Left ventricle myocardium inferior (tissue), 1 donor: ENCODE data around the gene AFF4. TPM values are rescaled to one million over a fixed set of nuclear protein-coding genes. Genes with fewer than 3 reads are reported as not detected.

Experiments used
- DNase-seq: peaks from one replicate; pipeline ENCODE4 v3.0.0-alpha.2; 2020
- H3K27ac ChIP-seq: fragments of 200-600 bp; replicated peaks from 2 replicates; pipeline ENCODE4 v1.8.0; 2021
- H3K27me3 ChIP-seq: fragments of 200-600 bp; 2 replicates; pipeline ENCODE4 v1.8.0; 2021; ENCODE audit warnings: low read depth
- H3K36me3 ChIP-seq: fragments of 200-600 bp; 2 replicates; pipeline ENCODE4 v1.8.0; 2021
- H3K4me1 ChIP-seq: fragments of 200-600 bp; 2 replicates; pipeline ENCODE4 v1.8.0; 2021
- H3K4me3 ChIP-seq: fragments of 200-600 bp; 2 replicates; pipeline ENCODE4 v1.8.0; 2021; ENCODE audit warnings: mild to moderate bottlenecking, moderate library complexity
- H3K9me3 ChIP-seq: fragments of 200-600 bp; replicated peaks from 2 replicates; pipeline ENCODE4 v1.8.0; 2021
- intact Hi-C: fragments of 100-400 bp; cut with micrococcal nuclease; formaldehyde crosslinking; loops from one replicate; pipeline ENCODE4 v1.11.0; 2022
- total RNA-seq: library from RNA; stranded (reverse); fragmentation: NEBNext Ultra II Directional; extraction: Animal tissue kit (Norgen Biotek cat#: 25700); gene quantifications from one replicate; pipeline ENCODE4 v1.2.1, GENCODE V29; 2021
- TF ChIP-seq, protein P1 (sequence below): fragments of 200-600 bp; IDR thresholded peaks from 2 replicates; pipeline ENCODE4 v1.8.0; 2021; ENCODE audit warnings: antibody characterized with exemption, mild to moderate bottlenecking, borderline replicate concordance
- donor health status: DM: no; HTN: yes; CAD: no; lungs with severe emphysema.

AFF4 gene
- total RNA-seq, 1 donor from 2014 or later: 32.1 TPM

DNA sequence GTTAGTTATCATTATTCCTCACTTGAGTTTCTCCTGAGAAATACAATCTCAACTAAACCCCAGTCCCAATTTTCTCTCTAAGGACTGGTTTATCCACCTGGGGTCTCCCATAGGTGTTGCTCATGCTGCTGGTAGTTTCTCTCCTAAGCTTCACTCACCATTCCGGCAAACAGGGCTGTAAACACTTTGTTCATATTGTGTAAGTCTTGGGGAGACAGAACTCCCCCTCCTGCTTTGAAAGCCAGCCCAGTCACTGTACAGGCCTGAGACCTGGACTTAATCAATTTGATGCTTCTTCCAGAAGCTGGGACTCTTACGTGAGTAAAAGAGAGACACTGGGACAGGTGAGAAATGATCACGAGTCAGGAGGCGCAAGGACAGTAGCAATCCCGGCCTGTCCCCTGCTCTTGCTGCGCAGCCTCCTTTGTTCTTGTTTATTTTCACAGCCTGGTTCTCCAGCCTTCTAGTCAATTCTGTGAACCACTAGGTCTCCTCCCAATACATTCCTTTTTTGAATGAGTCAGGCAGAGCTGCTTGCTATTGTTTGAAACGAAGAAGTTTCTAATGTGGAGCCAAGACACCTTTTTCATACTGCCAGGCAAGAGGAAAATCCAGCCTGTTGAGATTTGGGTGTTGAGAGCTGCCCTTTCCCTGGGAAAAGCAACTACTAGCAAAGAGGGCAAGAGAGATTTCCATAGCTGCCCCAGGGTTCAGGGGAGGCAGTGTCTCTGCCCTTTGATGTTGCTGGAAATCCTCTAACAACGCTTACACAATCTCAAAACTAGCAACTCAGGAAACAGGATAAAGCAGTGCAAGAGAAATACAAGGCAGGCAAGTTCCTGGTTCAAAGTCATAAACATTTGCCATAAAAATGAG, 123.8 kb downstream of the AFF4 start:
- TF ChIP-seq, protein P1, sequence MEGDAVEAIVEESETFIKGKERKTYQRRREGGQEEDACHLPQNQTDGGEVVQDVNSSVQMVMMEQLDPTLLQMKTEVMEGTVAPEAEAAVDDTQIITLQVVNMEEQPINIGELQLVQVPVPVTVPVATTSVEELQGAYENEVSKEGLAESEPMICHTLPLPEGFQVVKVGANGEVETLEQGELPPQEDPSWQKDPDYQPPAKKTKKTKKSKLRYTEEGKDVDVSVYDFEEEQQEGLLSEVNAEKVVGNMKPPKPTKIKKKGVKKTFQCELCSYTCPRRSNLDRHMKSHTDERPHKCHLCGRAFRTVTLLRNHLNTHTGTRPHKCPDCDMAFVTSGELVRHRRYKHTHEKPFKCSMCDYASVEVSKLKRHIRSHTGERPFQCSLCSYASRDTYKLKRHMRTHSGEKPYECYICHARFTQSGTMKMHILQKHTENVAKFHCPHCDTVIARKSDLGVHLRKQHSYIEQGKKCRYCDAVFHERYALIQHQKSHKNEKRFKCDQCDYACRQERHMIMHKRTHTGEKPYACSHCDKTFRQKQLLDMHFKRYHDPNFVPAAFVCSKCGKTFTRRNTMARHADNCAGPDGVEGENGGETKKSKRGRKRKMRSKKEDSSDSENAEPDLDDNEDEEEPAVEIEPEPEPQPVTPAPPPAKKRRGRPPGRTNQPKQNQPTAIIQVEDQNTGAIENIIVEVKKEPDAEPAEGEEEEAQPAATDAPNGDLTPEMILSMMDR: no peak
- Histone ChIP-seq H3K27ac (peak overlapping the region; percentile 60), H3K4me1 (peaks cover 14% of the 10 kb centered on the region), H3K9me3 (no peaks in the 10 kb centered on the region), H3K36me3 (no peaks in the 10 kb centered on the region), H3K4me3 (no peak overlapping the region), H3K27me3 (no peaks in the 10 kb centered on the region)
- DNase-seq: no peak
- intact Hi-C loops: no loop called here

DNA sequence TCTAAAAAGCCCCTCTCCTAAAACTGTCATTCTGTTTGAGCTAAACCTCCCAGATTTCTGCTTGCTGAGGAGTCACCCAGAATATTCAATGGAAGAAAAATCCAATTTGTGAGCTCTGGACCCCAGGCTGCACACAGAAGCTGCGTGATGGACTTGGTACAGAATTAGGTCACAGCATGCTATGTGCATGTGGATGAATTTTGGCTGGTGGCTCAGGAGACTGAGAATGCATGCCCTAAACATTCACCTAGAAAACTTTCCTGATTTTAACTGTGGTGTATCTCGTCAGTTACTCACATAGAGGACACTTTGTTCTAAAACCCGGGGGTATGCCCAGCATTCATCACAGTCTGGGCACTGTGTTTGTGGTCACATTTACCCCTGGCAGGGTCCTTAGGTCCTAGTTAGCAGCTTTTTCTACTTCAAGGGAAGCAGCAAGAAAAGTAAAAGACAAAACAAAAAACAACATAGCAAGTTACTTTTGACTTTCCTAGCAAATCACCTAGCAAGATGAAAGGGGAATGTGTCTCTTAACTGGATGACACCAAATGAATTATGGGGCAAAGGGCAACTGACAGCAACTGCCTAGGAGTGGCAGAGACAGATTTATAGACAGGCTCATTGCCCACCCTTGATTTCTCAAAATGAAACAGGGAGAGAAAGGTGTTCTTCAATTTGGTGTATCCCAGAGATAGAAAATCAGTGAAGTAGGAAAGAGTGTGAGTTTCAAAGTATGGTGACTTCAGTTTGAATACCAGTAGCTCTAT, 124.7 kb downstream of the AFF4 start:
- H3K4me1 ChIP-seq: peaks cover 14% of the 10 kb centered on the region
- no peak for DNase-seq
- H3K36me3 ChIP-seq: no peaks in the 10 kb centered on the region
- intact Hi-C loops: no loop called here
- H3K9me3 ChIP-seq: no peaks in the 10 kb centered on the region
- peak overlapping the region; percentile 60 for H3K27ac ChIP-seq
- H3K4me3 ChIP-seq: no peak overlapping the region
- TF ChIP-seq, protein P1: no peak
- no peaks in the 10 kb centered on the region for H3K27me3 ChIP-seq

DNA sequence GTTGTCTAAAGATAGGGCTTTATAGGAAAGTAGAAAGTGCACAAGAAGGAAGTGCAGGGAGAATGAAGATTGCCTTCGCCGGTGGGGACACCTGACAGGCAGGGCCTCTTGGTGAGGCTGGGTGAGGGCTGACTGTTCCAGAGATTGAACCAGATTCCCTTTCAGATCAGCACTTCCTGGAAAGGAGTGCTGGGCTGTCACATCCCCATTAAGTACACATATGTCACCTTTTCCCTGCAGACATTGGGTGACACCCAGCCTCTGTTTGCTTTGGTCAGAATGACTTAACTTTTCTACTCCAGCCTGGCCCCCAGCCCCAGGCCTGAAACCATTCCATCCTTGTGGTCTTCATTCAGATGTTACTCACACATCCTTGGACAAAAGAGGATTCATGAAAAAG, 125.6 kb downstream of the AFF4 start:
- Histone ChIP-seq H3K4me1 (peaks cover 14% of the 10 kb centered on the region), H3K27ac (no peak overlapping the region), H3K4me3 (no peak overlapping the region), H3K36me3 (no peaks in the 10 kb centered on the region), H3K9me3 (no peaks in the 10 kb centered on the region), H3K27me3 (no peaks in the 10 kb centered on the region)
- intact Hi-C loops: no loop called here
- TF ChIP-seq, protein P1: no peak
- DNase-seq: no peak

DNA sequence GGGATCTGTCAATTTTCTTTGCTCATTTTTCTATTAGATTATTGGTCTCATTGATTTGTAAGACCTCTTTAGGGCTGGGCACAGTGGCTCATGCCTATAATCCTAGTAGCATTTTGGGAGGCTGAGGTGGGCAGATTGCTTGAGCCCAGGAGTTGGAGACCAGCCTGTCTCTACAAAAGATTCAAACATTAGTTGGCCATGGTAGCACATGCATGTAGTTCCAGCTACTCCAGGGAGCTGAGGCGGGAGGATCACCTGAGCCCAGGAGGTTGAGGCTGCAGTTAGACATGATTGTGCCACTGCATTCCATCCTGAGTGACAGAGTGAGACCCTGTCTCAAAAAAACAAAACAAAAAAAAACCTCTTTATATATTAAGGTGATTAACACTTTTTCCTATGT, 126.6 kb downstream of the AFF4 start:
- Histone ChIP-seq H3K4me1 (peaks cover 14% of the 10 kb centered on the region), H3K27me3 (no peaks in the 10 kb centered on the region), H3K27ac (no peak overlapping the region), H3K36me3 (no peaks in the 10 kb centered on the region), H3K4me3 (no peak overlapping the region), H3K9me3 (no peaks in the 10 kb centered on the region)
- intact Hi-C loops: no loop called here
- no peak for DNase-seq
- TF ChIP-seq, protein P1: no peak

DNA sequence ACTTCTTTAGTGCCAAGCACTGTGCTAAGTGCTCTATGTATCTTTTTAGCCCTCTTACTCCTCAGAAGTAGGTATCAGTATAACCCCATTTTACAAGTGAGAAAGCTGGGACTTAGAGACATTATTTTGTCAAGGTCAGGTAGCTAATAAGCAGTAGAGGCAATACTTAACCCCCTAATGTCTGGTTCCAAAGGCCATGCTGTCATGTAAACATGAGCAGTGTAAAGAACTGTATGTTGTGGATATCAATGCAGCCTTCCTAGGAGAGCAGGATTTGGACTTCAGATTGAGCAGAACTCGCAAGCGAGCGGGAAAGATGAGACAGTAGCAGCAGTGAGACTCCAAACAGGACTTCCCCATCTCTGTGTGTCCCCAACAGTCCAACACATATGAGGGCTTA, 129.4 kb downstream of the AFF4 start:
- H3K27ac ChIP-seq: no peak overlapping the region
- H3K4me3 ChIP-seq: no peak overlapping the region
- DNase-seq: no peak
- TF ChIP-seq, protein P1: no peak
- intact Hi-C loops: no loop called here
- H3K36me3 ChIP-seq: no peaks in the 10 kb centered on the region
- no peaks in the 10 kb centered on the region for H3K27me3 ChIP-seq
- no peaks in the 10 kb centered on the region for H3K9me3 ChIP-seq
- peaks cover 21% of the 10 kb centered on the region for H3K4me1 ChIP-seq
